Measurements from ENCODE around the gene TFIP11.

Gene TFIP11

DNA sequence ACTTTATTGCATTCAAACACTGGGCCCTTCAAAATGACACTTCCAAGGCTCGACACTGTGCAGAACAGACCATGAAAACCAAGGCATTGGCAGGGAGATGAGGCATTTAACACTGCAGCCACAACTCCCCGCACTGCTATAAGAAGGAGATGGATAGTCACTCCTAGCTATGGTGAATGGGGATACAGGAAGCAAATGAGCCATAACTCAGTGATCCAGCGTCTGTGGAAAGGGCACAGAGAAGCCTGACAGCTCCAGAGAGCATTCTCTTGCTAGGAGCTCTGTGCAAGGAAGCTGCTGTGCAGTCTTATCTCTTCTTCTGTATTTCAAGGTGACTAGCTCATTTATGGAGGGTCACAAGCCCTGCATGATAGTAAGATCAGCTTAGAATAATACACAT is 49.6 kb downstream of the TFIP11 start:
- TF ChIP-seq, protein P1, sequence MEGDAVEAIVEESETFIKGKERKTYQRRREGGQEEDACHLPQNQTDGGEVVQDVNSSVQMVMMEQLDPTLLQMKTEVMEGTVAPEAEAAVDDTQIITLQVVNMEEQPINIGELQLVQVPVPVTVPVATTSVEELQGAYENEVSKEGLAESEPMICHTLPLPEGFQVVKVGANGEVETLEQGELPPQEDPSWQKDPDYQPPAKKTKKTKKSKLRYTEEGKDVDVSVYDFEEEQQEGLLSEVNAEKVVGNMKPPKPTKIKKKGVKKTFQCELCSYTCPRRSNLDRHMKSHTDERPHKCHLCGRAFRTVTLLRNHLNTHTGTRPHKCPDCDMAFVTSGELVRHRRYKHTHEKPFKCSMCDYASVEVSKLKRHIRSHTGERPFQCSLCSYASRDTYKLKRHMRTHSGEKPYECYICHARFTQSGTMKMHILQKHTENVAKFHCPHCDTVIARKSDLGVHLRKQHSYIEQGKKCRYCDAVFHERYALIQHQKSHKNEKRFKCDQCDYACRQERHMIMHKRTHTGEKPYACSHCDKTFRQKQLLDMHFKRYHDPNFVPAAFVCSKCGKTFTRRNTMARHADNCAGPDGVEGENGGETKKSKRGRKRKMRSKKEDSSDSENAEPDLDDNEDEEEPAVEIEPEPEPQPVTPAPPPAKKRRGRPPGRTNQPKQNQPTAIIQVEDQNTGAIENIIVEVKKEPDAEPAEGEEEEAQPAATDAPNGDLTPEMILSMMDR (conservative IDR thresholded peaks at IDR 0.05; ENCODE audit: low read depth, low read length): no peak
- H3K4me3 ChIP-seq (IDR thresholded peaks at IDR 0.05; ENCODE audit: insufficient read depth, low read depth, low read length): no peak overlapping the region
- H4K20me1 ChIP-seq (ENCODE audit: insufficient read depth): no peaks in the 10 kb centered on the region
- H3K36me3 ChIP-seq (ENCODE audit: insufficient read depth): no peaks in the 10 kb centered on the region
- no peaks in the 10 kb centered on the region for H3K79me2 ChIP-seq (ENCODE audit: insufficient read depth, low read depth)
- no peaks in the 10 kb centered on the region for H3K4me1 ChIP-seq (ENCODE audit: low read depth, poor library complexity, severe bottlenecking)
- H3K27me3 ChIP-seq (ENCODE audit: insufficient read depth, low read depth): no peaks in the 10 kb centered on the region
- H3K9ac ChIP-seq: no peak overlapping the region
- no peak overlapping the region for H3K27ac ChIP-seq
- H3K4me2 ChIP-seq: no peak overlapping the region
- no peak overlapping the region for H2AFZ ChIP-seq (ENCODE audit: low read depth)

DNA sequence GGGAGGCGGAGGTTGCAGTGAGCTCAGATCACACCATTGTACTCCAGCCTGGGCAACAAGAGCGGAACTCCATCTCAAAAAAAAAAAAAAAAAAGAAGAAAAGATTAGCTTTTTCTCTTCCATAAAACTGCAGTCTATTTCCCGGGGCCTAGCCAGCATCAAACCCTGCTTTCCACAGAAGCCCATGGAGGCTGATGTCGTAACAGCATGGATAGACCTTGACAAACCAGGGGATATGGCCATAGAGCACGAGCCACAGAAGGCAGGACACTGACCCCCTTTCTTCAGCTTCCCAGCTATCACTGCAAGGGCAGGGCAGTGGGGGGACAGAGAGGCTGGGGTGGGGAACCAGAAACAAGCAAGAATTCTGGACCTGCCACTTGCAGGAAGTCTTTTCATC is 50.2 kb downstream of the TFIP11 start:
- H3K4me3 ChIP-seq (IDR thresholded peaks at IDR 0.05; ENCODE audit: insufficient read depth, low read depth, low read length): no peak overlapping the region
- no peaks in the 10 kb centered on the region for H3K4me1 ChIP-seq (ENCODE audit: low read depth, poor library complexity, severe bottlenecking)
- no peak overlapping the region for H3K27ac ChIP-seq
- no peak overlapping the region for H2AFZ ChIP-seq (ENCODE audit: low read depth)
- H3K36me3 ChIP-seq (ENCODE audit: insufficient read depth): peaks cover 4% of the 10 kb centered on the region; the same call in 1 of the 2 replicates
- no peaks in the 10 kb centered on the region for H3K79me2 ChIP-seq (ENCODE audit: insufficient read depth, low read depth)
- TF ChIP-seq, protein P1 (conservative IDR thresholded peaks at IDR 0.05; ENCODE audit: low read depth, low read length): no peak
- no peaks in the 10 kb centered on the region for H3K27me3 ChIP-seq (ENCODE audit: insufficient read depth, low read depth)
- no peak overlapping the region for H3K4me2 ChIP-seq
- no peaks in the 10 kb centered on the region for H4K20me1 ChIP-seq (ENCODE audit: insufficient read depth)
- H3K9ac ChIP-seq: no peak overlapping the region

DNA sequence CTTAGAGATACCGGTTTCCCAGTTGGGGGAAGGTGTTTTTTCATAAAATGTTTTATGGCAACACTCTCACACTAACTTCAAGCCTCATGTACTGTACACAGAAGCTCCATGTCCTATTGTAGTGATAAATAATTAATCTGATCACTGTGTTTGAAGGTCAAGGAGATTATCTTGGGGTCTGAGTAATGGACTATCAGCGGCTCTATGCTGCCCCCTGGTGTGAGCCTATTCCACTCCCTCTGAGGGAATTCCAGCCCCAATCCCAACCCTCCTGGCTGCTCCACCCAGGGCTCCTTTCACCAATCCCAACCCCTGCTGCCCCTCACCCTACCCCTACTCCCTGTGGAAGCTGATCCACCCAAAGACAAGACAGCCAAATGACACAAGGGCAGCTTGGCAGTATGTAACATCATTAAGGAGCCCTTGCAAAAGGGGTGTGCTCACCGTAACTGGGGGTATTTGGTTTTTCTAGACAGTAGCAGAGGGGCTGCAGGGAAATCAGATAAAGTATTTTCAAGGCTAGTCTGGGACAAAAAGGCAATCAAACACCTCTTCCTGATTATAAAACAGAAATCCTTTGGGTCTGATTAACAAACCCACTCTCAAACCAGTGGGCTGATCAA is 51.0 kb downstream of the TFIP11 start:
- Histone ChIP-seq H3K79me2 (ENCODE audit: insufficient read depth, low read depth) (no peaks in the 10 kb centered on the region), H3K4me3 (IDR thresholded peaks at IDR 0.05; ENCODE audit: insufficient read depth, low read depth, low read length) (no peak overlapping the region), H4K20me1 (ENCODE audit: insufficient read depth) (no peaks in the 10 kb centered on the region), H3K4me2 (no peak overlapping the region), H3K36me3 (ENCODE audit: insufficient read depth) (peaks cover 4% of the 10 kb centered on the region; the same call in 1 of the 2 replicates), H3K27me3 (ENCODE audit: insufficient read depth, low read depth) (no peaks in the 10 kb centered on the region), H2AFZ (ENCODE audit: low read depth) (no peak overlapping the region), H3K27ac (no peak overlapping the region), H3K9ac (no peak overlapping the region), H3K4me1 (ENCODE audit: low read depth, poor library complexity, severe bottlenecking) (no peaks in the 10 kb centered on the region)
- TF ChIP-seq, protein P1 (conservative IDR thresholded peaks at IDR 0.05; ENCODE audit: low read depth, low read length): peak; percentile 93

DNA sequence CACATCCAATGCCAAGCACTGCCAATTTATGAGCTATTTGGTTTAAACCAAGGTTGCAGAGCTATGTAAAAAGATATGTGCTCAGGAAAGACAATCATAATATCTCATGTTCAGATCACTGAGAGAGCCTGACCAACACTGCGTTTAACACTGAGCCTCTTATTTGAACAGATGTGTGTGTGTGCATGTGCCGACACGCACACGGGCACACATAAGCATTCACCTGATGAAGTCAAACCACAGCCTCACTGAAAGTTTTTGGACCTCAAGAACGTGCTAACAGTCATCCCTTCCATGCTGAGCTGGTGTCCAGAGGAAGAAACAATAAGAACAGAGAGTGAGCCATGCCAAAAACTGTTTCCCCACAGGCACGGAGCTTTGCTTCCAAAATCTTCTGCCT is 52.1 kb downstream of the TFIP11 start:
- H3K4me2 ChIP-seq: no peak overlapping the region
- H3K9ac ChIP-seq: no peak overlapping the region
- no peak overlapping the region for H3K27ac ChIP-seq
- peaks cover 4% of the 10 kb centered on the region; the same call in 1 of the 2 replicates for H3K36me3 ChIP-seq (ENCODE audit: insufficient read depth)
- TF ChIP-seq, protein P1 (conservative IDR thresholded peaks at IDR 0.05; ENCODE audit: low read depth, low read length): no peak
- H2AFZ ChIP-seq (ENCODE audit: low read depth): no peak overlapping the region
- no peaks in the 10 kb centered on the region for H3K4me1 ChIP-seq (ENCODE audit: low read depth, poor library complexity, severe bottlenecking)
- H3K4me3 ChIP-seq (IDR thresholded peaks at IDR 0.05; ENCODE audit: insufficient read depth, low read depth, low read length): no peak overlapping the region
- no peaks in the 10 kb centered on the region for H3K79me2 ChIP-seq (ENCODE audit: insufficient read depth, low read depth)
- no peaks in the 10 kb centered on the region for H4K20me1 ChIP-seq (ENCODE audit: insufficient read depth)
- H3K27me3 ChIP-seq (ENCODE audit: insufficient read depth, low read depth): no peaks in the 10 kb centered on the region

All from KMS-11 (cell line).